SK-N-SH (cell line): ENCODE results near the gene TRPM2.

Source experiments
- CTCF ChIP-seq: fragments of 200-600 bp; sonication (generic); IDR thresholded peaks from 2 replicates; pipeline ENCODE4 v1.6.1; 2017; ENCODE audit warnings: antibody characterized with exemption, mild to moderate bottlenecking, moderate library complexity
- EP300 ChIP-seq, 2 experiments: IDR thresholded peaks; 2 replicates each; pipeline versions ENCODE4 v1.4.0 to v1.6.1; 2012; ENCODE audit warnings: borderline replicate concordance in 1 of 2, low read depth in 1 of 2, low read length in 1 of 2
- POLR2AphosphoS5 ChIP-seq: IDR thresholded peaks from 2 replicates; pipeline ENCODE4 v1.6.1; 2012; ENCODE audit warnings: low read depth, low read length
- REST ChIP-seq: IDR thresholded peaks from 2 replicates; pipeline ENCODE4 v1.6.1; 2012; ENCODE audit warnings: mild to moderate bottlenecking, low read depth, low read length, moderate library complexity
- SIN3A ChIP-seq: IDR thresholded peaks from 2 replicates; pipeline ENCODE4 v1.6.1; 2012; ENCODE audit warnings: low read depth, mild to moderate bottlenecking, low read length, moderate library complexity, borderline replicate concordance
- SMC3 ChIP-seq: IDR thresholded peaks from 2 replicates; pipeline ENCODE4 v1.6.1; 2012; ENCODE audit warnings: low read depth, low read length, improper control_type of control experiment

- TF ChIP-seq CTCF (no peak), SMC3 (no peak), SIN3A (no peak), POLR2AphosphoS5 (no peak), REST (no peak), EP300 (IDR thresholded peaks at IDR 0.05; ENCODE audit: borderline replicate concordance in 1 of 2, low read depth in 1 of 2, low read length in 1 of 2) (no peak)
These were observed 91.9 kb downstream of the TRPM2 start for GRCh38 chr21:44445145-44445812.
